Measurements from ENCODE around the gene DHX40. TPM values are rescaled to one million over a fixed set of nuclear protein-coding genes. Genes with fewer than 3 reads are reported as not detected.

The DHX40 gene
- total RNA-seq, 4 donors from 2014 or later = 47.8 to 65.4 (median 59.7) TPM

GRCh38 chr17:59607061-59607460 is 41.7 kb downstream of the DHX40 start:
- Histone ChIP-seq H3K36me3 (peaks cover 18 to 20% of the 10 kb centered on the region in 2 donors), H3K9me3 (no peaks in the 10 kb centered on the region), H3K27ac (no peak overlapping the region), H3K4me3 (replicated peaks in 1 of 3) (no peak overlapping the region), H3K4me1 (no peaks in the 10 kb centered on the region), H3K27me3 (no peaks in the 10 kb centered on the region)
- TF ChIP-seq CTCF (IDR thresholded peaks at IDR 0.05) = no peak
- no peak for TF ChIP-seq POLR2A (IDR thresholded peaks at IDR 0.05)
- DNase-seq = no peak
- 75% methylated on average over 3 of the region's 3 CpGs for WGBS, 2 donors
- intact Hi-C loops (cut with DNase I) = no loop called here

GRCh38 chr17:59607817-59608403 is 42.5 kb downstream of the DHX40 start:
- 90 to 91% methylated on average over 5 of the region's 5 CpGs for WGBS, 2 donors
- Histone ChIP-seq H3K9me3 (no peaks in the 10 kb centered on the region), H3K27ac (no peak overlapping the region), H3K4me3 (replicated peaks in 1 of 3) (no peak overlapping the region), H3K27me3 (no peaks in the 10 kb centered on the region), H3K4me1 (no peaks in the 10 kb centered on the region), H3K36me3 (peaks cover 18 to 20% of the 10 kb centered on the region in 2 donors)
- intact Hi-C loops (cut with DNase I) = no loop called here
- peak in 1 of 2 donors; percentile 9 for DNase-seq
- TF ChIP-seq CTCF (IDR thresholded peaks at IDR 0.05) (peak in 1 of 6 experiments; percentile 25), POLR2A (IDR thresholded peaks at IDR 0.05) (no peak)

- TF ChIP-seq POLR2A (IDR thresholded peaks at IDR 0.05) = no peak
- no peak for TF ChIP-seq CTCF (IDR thresholded peaks at IDR 0.05)
- no peaks in the 10 kb centered on the region for H3K4me1 ChIP-seq
- H3K27ac ChIP-seq = no peak overlapping the region
- peaks cover 6 to 11% of the 10 kb centered on the region in 2 donors for H3K36me3 ChIP-seq
- intact Hi-C loops (cut with DNase I) = loop anchor here (10.0 kb wide), 1 partner anchor 53 kb away; no protein-coding TSS in a partner anchor
- DNase-seq = no peak
- no peak overlapping the region for H3K4me3 ChIP-seq (replicated peaks in 1 of 3)
- no peaks in the 10 kb centered on the region for H3K9me3 ChIP-seq
- H3K27me3 ChIP-seq = no peaks in the 10 kb centered on the region
Observed at GRCh38 chr17:59611503-59611902, 46.1 kb downstream of the DHX40 start.

GRCh38 chr17:59616253-59616920 is 51.0 kb downstream of the DHX40 start:
- WGBS, 2 donors = 95 to 98% methylated on average over 7 of the region's 7 CpGs
- Histone ChIP-seq H3K36me3 (no peaks in the 10 kb centered on the region), H3K27me3 (no peaks in the 10 kb centered on the region), H3K4me3 (replicated peaks in 1 of 3) (no peak overlapping the region), H3K9me3 (no peaks in the 10 kb centered on the region), H3K27ac (no peak overlapping the region), H3K4me1 (peaks cover 11 to 15% of the 10 kb centered on the region in 2 donors)
- DNase-seq = no peak
- no peak for TF ChIP-seq CTCF (IDR thresholded peaks at IDR 0.05)
- TF ChIP-seq POLR2A (IDR thresholded peaks at IDR 0.05) = no peak
- intact Hi-C loops (cut with DNase I) = loop anchor here (10.0 kb wide), 1 partner anchor 48 kb away; no protein-coding TSS in a partner anchor

- no peaks in the 10 kb centered on the region for H3K9me3 ChIP-seq
- peaks cover 19 to 21% of the 10 kb centered on the region in 2 donors for H3K4me1 ChIP-seq
- H3K4me3 ChIP-seq (replicated peaks in 1 of 3) = no peak overlapping the region
- no peak for TF ChIP-seq POLR2A (IDR thresholded peaks at IDR 0.05)
- TF ChIP-seq CTCF (IDR thresholded peaks at IDR 0.05) = no peak
- no peaks in the 10 kb centered on the region for H3K27me3 ChIP-seq
- DNase-seq = no peak
- WGBS, 2 donors = 87 to 95% methylated on average over 1 of the region's 1 CpG
- intact Hi-C loops (cut with DNase I) = loop anchor here (10.0 kb wide), 1 partner anchor 48 kb away; no protein-coding TSS in a partner anchor
- no peaks in the 10 kb centered on the region for H3K36me3 ChIP-seq
- H3K27ac ChIP-seq = peak overlapping the region in 1 of 3 donors; percentile 99
Observed at GRCh38 chr17:59617156-59617732, 51.8 kb downstream of the DHX40 start.
